ELR (cell line): Measurements from ENCODE around the gene FLNB.
A peak's percentile ranks its signal among the peaks of the same experiment; 100 is the strongest.
"Not testable (repeated sequence)": the region's sequence is repeated elsewhere in the genome, so short reads cannot be mapped to it uniquely, and the experiment has no call there.

Experiments used
- DNase-seq: peaks from one replicate; pipeline ENCODE4 v3.0.0-alpha.2; 2015; ENCODE audit warnings: low read depth

The FLNB gene

GRCh38 chr3:58032186-58032585 is 24.0 kb downstream of the FLNB start:
- DNase-seq = no peak

DNA sequence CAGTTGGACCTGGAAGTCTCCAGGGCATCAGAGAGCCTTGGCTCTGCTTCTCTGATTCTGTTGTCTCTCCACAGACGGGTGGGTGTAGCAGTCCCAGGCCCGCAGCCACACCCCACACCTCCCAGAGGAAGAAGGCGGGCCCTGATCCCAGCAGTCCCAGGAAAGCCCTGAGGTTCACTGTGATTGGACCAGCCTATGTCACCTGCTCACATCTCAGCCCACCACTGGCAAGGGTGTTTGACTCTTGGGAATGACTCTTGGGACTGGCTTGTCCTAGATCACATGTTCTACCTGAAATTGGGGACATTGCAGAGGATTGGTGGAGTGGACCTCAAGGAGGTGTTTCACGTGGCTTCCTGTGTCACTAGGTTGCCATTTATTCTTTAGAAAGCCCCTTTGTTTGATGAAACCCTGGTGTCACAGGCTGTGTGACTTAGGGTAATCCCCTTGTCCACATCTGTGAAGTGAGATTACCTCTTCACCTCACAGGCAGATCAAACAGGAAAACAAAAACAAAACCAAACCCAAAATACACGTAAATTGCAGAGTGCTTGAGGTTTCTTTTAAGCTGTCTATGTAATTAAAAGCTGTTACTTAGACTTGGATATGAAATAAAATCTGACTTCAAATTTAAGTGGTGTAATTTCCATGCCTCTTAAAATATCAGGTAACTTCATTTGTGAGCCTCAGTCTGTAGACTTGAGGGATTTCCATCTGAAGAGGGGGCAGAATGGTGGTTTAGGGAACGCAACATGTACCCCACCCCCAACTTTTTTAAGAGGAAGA is 26.7 kb downstream of the FLNB start:
- DNase-seq = no peak

- DNase-seq = no peak
Measured at GRCh38 chr3:58035524-58036255, 27.5 kb downstream of the FLNB start.

- no peak for DNase-seq
Measured at GRCh38 chr3:58036293-58037032, 28.2 kb downstream of the FLNB start.

DNA sequence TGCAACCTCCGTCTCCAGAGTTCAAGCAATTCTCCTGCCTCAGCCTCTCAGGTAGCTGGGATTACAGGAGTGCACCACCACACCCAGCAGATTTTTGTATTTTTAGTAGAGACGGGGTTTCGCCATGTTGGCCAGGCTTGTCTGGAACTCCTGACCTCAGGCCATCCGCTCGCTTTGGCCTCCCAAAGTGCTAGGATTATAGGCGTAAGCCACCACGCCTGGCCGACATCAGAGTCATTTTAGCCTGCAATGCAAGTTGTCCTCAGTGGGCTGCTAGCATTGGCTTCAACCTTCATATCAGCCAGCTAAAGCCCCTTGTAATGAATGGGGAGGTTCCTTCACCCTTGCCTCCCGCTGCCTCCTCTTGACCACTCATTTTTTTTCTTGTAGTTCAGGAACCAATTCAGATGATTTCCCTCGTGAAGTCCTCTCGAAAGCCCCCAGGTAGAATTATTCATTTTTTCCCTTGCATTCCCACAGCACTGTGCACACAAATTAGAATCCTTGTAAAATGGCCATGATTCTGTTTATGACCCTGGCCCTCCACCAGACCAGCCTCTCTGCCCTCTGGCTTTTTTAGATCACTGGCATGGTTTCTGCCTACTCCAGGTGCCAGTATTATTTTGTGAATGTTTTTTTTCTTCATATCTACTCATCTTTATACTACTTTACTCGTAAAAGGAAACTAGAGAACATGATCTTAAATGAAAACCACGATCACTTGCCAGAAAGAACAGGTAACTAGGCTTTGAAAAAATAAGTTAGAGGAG is 29.1 kb downstream of the FLNB start:
- DNase-seq = no peak

GRCh38 chr3:58038675-58039292 is 30.6 kb downstream of the FLNB start:
- peak; percentile 46 for DNase-seq

DNA sequence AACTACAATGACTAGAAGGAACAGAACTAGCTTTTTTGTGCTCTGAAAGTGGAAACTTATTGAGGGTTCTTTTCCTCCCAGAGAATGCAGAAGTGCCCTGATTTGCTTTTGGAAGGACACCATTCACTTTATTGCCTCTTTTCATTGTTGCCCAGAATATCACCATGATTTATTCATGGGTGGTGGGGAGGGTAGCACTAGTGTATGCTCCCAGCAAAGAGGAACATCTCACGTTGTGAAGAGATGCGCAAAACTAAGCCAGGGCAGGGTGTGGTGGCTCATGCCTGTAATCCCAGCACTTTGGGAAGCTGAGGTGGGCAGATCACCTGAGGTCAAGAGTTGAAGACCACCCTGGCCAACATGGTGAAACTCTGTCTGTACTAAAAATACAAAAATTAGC is 31.4 kb downstream of the FLNB start:
- no peak for DNase-seq

DNA sequence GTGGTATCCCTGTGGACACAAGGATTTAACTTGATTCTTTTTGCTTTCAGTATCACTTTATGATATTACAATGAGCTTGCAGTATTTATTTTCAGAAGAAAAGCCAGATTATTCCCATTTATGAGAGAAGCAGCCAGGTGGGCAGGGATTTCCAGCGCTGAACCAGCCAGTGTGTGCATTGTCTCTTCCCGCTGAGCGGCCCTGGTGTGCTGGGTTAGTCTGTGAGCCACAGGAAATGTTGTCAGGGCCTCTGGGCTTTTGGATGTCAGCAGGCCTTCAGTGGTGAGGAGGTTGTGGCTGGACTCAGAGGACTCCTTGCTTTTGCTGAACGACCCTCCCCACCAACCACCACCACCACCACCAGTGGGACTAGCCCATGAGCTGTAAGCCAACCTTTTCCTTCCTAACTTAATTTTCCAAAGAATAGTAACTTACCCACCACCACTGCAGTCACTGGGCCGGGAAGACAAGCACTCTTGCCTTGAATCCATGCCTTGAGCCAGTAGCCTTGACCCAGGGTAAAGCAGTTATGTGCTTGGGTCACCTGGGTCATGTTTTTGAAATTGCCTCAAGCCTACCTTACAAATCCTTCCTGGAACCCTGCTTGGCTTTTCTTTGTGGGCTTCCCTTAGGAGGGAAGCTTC is 33.1 kb downstream of the FLNB start:
- peak; percentile 50 for DNase-seq

GRCh38 chr3:58041826-58042324 is 33.7 kb downstream of the FLNB start:
- DNase-seq = peak; percentile 71

DNA sequence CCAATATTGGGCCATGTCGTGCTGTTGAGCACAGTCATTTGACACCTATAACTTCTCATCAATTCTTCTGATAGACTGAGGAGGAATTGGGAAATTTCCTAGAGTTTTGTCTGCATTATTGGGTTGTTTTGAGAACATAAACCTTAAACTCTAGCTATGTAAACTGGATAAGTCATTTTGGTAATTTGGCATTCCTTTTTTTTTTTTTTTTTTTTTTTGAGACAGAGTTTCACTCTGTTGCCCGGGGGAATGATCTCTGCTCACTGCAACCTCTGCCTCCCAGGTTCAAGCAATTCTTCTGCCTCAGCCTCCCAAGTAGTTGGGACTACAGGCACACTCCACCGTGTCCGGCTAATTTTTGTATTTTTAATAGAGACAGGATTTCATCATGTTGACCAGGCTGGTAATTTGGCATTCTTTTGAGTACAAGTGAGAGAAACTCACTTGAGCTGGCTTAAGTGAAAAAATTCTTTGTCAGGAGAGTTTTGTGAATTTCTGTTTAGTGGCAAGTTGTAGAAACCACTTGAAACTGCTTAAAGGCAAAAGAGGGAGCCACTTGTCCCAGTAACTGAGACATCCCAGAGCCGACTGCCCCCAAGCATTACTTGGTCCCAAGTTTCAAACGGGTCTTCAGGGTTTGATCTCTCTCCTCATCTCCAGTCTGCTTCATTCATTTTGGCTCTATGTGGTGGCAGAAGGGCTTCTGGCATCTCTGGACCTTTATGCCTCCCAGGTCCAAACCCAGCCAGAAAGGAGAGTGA is 34.9 kb downstream of the FLNB start:
- DNase-seq = no peak

GRCh38 chr3:58043933-58044332 is 35.7 kb downstream of the FLNB start:
- DNase-seq = peak; percentile 37

DNA sequence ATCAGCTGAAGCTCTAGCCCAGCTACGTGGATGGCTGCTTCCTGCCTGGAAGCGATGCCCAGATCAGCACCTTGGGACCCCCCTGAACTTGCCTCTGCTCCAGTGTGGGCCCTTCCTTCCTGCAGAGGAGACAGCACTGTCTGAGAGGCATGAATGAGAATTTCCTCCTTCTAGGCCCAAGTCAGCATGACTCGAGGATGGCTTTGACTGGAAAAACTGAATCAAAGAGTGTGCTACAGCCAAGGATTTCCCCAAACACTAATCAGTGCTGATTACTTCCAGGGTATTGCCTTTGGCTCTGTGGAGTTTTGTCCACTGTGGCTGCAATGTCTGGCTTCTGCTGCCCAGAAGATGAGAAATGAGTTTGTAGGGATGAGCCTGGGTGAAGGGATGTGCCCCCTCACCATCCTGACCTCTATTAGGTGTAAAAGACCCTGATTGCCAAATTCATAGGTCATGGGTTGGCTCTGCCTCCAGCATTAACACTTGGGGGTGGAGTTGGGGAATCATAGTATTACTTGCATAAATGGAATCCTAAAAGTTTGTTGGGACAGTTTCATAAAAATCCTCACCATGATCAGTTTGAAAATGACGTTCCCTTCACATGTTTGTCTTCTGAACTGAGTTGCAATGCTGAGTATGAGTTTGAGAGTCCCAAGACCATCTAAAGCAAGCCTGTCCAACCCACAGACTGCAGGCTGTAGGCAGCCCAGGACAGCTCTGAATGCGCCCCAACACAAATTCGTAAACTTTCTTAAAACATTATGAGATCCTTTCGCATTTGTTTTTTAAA is 36.7 kb downstream of the FLNB start:
- DNase-seq = no peak

- DNase-seq = peak; percentile 95
Measured at GRCh38 chr3:58047826-58048225, 39.6 kb downstream of the FLNB start.

DNA sequence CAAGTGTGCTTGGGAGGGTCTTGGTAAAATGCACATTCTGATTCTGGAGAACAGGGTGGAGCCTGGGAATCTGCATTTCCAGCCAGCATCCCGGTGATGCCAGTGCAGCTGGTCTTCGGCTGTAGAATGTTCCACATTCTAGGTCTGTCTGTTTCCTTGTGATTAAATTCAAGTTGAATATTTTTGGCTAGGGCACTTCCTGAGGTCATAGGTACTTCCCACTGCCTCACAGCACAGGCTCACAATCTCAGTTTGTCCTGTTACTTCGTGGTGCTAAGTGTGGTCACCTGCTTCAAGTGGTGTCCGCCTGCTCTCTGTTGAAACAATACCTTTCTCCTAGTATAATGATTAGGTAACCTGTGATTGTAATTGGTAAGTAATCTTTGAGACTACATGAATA is 40.1 kb downstream of the FLNB start:
- peak; percentile 52 for DNase-seq

DNA sequence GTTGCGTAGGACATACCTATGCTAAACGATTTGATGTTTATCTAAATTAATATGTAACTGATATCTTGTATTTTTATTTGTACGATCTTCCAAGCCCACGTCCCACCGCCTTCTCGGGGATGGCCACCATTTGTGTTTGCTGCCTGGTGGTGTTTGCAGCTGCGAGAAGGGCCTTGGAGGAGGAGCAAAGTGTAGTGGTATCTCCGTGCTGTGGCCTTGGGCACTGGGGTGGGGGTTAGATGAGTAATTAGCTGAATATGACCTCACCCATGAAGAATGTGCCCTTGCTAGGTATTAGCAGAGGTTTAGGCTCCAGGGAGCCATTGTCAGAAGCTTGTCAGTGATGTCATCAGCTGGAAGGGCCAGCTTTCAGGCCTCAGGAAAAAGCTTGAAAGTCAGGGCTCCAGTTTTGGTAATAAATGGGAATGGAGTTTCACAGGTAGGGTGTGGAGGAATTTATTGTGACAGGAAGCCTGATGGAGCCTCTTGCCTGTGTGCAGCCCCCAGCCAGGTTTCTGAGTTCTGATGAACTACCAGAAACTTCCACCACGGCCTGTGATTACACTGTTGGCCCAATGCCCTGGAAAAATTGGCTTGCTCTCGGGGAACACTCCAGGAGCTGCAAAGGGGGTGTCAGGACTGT is 41.0 kb downstream of the FLNB start:
- peak; percentile 99 for DNase-seq

GRCh38 chr3:58051196-58051595 is 43.0 kb downstream of the FLNB start:
- peak; percentile 93 for DNase-seq

DNA sequence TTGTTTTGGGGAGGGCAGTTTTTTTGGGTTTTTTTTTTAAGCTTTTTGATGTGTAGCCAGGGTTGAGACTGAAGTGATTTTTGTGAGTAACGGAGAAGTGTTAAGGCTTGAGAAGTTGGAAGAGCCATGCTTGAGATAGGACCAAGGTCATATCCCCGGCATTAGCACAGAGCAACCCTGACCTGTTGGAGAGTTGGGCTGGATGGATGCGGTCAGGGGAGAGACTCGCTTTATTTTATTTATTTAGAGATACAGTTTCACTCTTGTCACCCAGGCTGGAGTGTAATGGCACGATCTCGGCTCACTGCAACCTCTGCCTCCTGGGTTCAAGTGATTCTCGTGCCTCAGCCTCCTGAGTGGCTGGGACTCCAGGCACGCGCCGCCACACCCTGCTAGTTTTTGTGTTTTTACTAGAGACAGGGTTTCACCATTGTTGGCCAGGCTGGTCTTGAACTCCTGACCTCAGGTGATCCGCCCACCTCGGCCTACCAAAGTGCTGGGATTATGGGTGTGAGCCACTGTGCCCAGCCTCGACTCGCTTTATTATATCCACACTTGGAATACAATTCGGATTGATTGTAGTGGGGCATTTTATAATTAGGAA is 43.5 kb downstream of the FLNB start:
- not testable (repeated sequence) for DNase-seq
